Spleen (tissue), 7 donors: ENCODE results near the gene LYL1.
A peak's percentile ranks its signal among the peaks of the same experiment; 100 is the strongest.

ENCODE experiments used
- CTCF ChIP-seq, 11 experiments: fragments of 200-600 bp in 7 of 11; fragments of 450-650 bp in 4 of 11; sonication (generic) in 4 of 11; IDR thresholded peaks in 8 of 11; conservative IDR thresholded peaks in 3 of 11; 1 replicate in 7 of 11; 2 replicates in 4 of 11; pipeline versions ENCODE4 v1.4.0 to v1.8.0; 2016 to 2021; ENCODE audit warnings: antibody characterized with exemption in 11 of 11, inconsistent platforms in 4 of 11, mild to moderate bottlenecking in 1 of 11
- POLR2A ChIP-seq, 3 donors: fragments of 450-650 bp; IDR thresholded peaks; one replicate each; pipeline ENCODE4 v1.5.1; 2017; ENCODE audit warnings: antibody characterized with exemption in 3 of 3, mild to moderate bottlenecking in 1 of 3
- POLR2AphosphoS5 ChIP-seq, 3 donors: sonication (generic); formaldehyde crosslinking; IDR thresholded peaks; one replicate each; pipeline ENCODE4 v1.5.1; 2017; ENCODE audit warnings: antibody characterized with exemption in 3 of 3
- donor health status: DM: no; HTN: no; CAD: no; lungs with moderate emphysema.
- donor health status: DM: no; HTN: no; CAD: no.
- donor health status: DM: no; HTN: no; CAD: no.

DNA sequence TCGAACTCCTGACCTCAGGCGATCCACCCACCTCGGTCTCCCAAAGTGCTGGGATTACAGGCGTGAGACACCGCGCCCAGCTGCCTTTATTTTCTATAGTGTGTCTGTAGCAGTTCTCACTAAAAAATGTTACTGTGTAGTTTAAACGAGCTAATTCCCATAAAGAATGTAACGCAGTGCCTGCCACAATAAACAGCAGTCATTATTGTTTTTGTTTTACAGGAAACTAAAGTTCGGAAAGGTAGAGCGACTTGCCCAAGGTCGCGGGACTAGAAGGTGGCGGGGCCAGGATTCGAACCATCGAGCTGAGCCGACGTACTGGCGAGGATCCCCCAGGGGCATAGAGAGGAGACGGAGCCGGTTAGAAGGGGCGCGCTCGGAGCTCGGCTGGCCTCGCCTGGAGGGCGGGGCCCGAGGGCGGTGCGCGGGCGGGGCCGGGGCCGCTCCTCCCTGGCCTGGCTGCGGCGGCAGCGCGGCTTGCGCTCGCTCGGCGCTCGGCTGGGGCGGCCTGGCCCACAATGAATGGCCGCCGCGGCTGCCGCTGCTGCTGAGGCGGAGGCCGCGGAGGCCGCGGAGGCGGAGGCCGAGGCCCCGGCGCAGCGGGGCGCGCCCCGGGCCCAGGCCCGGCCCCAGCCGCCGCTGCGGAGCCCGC, 15.2 kb upstream of the LYL1 start, which contains the start of gene NACC1:
- peak in 1 of 11 experiments; percentile 15 for TF ChIP-seq CTCF (IDR thresholded peaks at IDR 0.05 in 8 of 11, conservative IDR thresholded peaks at IDR 0.05 in 3 of 11)
- no peak for TF ChIP-seq POLR2A (IDR thresholded peaks at IDR 0.05)
- peak; percentile 58 to 70 (median 59) for TF ChIP-seq POLR2AphosphoS5 (IDR thresholded peaks at IDR 0.05)
